OCI-LY1 (cell line): Measurements from ENCODE around the gene WWOX.

Experiments used
- H2AFZ ChIP-seq: fragments of 200-600 bp; sonication (generic), shearing (Covaris generic); 2 replicates; pipeline ENCODE4 v1.6.0; 2014; ENCODE audit warnings: antibody characterized with exemption, mild to moderate bottlenecking, low read length
- H3F3A ChIP-seq: fragments of 200-600 bp; sonication (generic), shearing (Covaris generic); 2 replicates; pipeline ENCODE4 v1.6.0; 2014; ENCODE audit warnings: mild to moderate bottlenecking, antibody characterized with exemption, low read length, moderate library complexity; ENCODE audit not compliant: insufficient read depth
- H3K27ac ChIP-seq: fragments of 200-600 bp; sonication (generic); 2 replicates; pipeline ENCODE4 v1.5.1; 2014; ENCODE audit warnings: low read length, mixed run types, mild to moderate bottlenecking, low read depth; ENCODE audit not compliant: poor library complexity, severe bottlenecking
- H3K27me3 ChIP-seq: fragments of 200-600 bp; sonication (generic); 2 replicates; pipeline ENCODE4 v1.6.0; 2014; ENCODE audit warnings: antibody characterized with exemption, mild to moderate bottlenecking, low read length, moderate library complexity; ENCODE audit not compliant: insufficient read depth
- H3K36me3 ChIP-seq: fragments of 200-600 bp; sonication (generic); 2 replicates; pipeline ENCODE4 v1.6.1; 2014; ENCODE audit warnings: mild to moderate bottlenecking, antibody characterized with exemption, low read length, moderate library complexity, mixed read lengths; ENCODE audit not compliant: insufficient read depth
- H3K4me1 ChIP-seq: fragments of 200-600 bp; sonication (generic); 2 replicates; pipeline ENCODE4 v1.5.1; 2014; ENCODE audit warnings: mild to moderate bottlenecking, low read length, moderate library complexity; ENCODE audit not compliant: insufficient read depth, severe bottlenecking
- H3K4me2 ChIP-seq: fragments of 200-600 bp; sonication (generic), shearing (Covaris generic); 2 replicates; pipeline ENCODE4 v1.6.1; 2014; ENCODE audit warnings: low read length
- H3K4me3 ChIP-seq: fragments of 200-600 bp; sonication (generic); 2 replicates; pipeline ENCODE4 v1.5.1; 2014; ENCODE audit warnings: low read length, low read depth, mild to moderate bottlenecking, mixed read lengths; ENCODE audit not compliant: poor library complexity, severe bottlenecking
- H3K79me2 ChIP-seq: fragments of 200-600 bp; shearing (Covaris generic); 2 replicates; pipeline ENCODE4 v1.6.1; 2016; ENCODE audit warnings: mixed run types, low read length, mixed read lengths; ENCODE audit not compliant: insufficient read depth
- H3K9ac ChIP-seq: fragments of 200-600 bp; sonication (generic), shearing (Covaris generic); 2 replicates; pipeline ENCODE4 v1.6.1; 2014; ENCODE audit warnings: mild to moderate bottlenecking, low read length, mixed read lengths
- H3K9me2 ChIP-seq: fragments of 200-600 bp; sonication (generic), shearing (Covaris generic); 2 replicates; pipeline ENCODE4 v1.6.1; 2014; ENCODE audit warnings: low read depth, mild to moderate bottlenecking, low read length, mixed read lengths
- H3K9me3 ChIP-seq: fragments of 200-600 bp; shearing (Covaris generic); 2 replicates; pipeline ENCODE4 v1.6.1; 2014; ENCODE audit warnings: low read length, mixed read lengths
- H4K20me1 ChIP-seq: fragments of 200-600 bp; sonication (generic), shearing (Covaris generic); 2 replicates; pipeline ENCODE4 v1.6.0; 2016; ENCODE audit warnings: mild to moderate bottlenecking, low read length; ENCODE audit not compliant: insufficient read depth
- CTCF ChIP-seq: fragments of 200-600 bp; sonication (generic), shearing (Covaris generic); IDR thresholded peaks from 2 replicates; pipeline ENCODE4 v1.5.1; 2017; ENCODE audit warnings: mild to moderate bottlenecking, antibody characterized with exemption, low read length, moderate library complexity, mixed read lengths
- EZH2 ChIP-seq: fragments of 200-600 bp; sonication (generic), shearing (Covaris generic); IDR thresholded peaks from 2 replicates; pipeline ENCODE4 v1.8.0; 2017; ENCODE audit warnings: borderline replicate concordance, mixed run types, mild to moderate bottlenecking, antibody characterized with exemption, low read length, moderate library complexity, mixed read lengths

WWOX gene

DNA sequence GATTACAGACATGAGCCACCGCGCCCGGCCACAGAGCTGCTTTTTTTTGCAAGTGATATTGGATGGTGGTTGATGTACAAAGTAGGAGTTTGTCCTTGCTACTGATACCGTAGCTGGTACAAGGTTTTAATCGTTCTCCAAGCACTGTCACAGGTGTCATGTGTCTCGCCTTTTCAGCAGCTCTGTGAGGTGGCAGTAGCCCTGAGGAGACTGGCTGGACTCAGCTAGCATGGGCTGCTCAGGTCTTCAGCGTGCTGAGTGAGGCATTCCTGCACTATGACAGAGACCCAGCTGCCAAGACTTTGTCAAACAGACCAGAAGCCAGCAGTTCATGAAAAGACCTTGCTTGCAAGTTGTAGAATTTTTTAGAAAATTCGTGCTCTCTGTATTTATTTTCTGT, 7.2 kb downstream of the WWOX start:
- H3K9ac ChIP-seq, result no peak overlapping the region
- no peaks in the 10 kb centered on the region for H4K20me1 ChIP-seq
- H3K4me3 ChIP-seq, result no peak overlapping the region
- no peaks in the 10 kb centered on the region for H3K27me3 ChIP-seq
- H2AFZ ChIP-seq, result no peak overlapping the region
- H3K9me2 ChIP-seq, result no peaks in the 10 kb centered on the region
- TF ChIP-seq CTCF, result no peak
- no peak for TF ChIP-seq EZH2
- H3K36me3 ChIP-seq, result peaks cover 3% of the 10 kb centered on the region; the same call in 1 of the 2 replicates
- H3K4me2 ChIP-seq, result no peak overlapping the region
- H3K79me2 ChIP-seq, result no peaks in the 10 kb centered on the region
- H3K4me1 ChIP-seq, result no peaks in the 10 kb centered on the region
- no peaks in the 10 kb centered on the region for H3F3A ChIP-seq
- H3K9me3 ChIP-seq, result no peaks in the 10 kb centered on the region
- no peak overlapping the region for H3K27ac ChIP-seq

DNA sequence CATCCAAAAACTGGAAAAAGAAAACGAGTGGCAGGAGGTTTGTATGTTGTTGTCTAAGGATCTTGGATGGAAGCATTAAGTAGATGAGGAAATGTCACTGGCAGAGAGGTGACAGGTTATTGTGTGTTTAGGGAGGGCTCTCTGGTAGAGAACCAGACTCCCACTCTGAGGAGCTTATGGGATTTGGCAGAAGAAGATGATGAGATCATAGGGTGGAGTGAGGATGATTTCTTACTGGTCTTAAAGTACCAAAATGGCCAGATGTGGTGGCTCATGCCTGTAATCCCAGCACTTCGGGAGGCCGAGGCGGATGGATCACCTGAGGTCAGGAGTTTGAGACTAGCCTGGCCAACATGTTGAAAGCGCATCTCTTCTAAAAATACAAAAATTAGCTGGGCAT, 9.0 kb downstream of the WWOX start:
- TF ChIP-seq EZH2 (no peak), CTCF (no peak)

DNA sequence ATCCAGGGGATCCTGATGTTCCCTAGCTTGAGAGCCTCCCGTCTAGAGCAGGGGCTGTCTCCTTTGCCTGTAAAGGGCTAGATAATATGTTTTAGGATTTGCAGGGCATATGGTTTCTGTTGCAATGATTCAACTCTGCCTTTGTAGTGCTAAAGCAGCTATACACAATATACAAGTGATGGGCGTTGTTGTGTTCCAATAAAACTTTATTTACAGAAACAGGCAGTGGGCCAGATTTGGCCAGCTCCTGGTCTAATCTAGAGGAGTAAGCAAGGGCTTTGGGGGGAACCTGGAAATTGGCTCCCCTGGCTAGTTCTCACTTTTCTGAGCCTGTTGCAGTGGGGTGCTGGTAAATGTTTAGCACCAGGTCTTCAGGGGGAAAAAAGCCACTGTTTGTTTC, 13.8 kb downstream of the WWOX start:
- H3K27me3 ChIP-seq, result no peaks in the 10 kb centered on the region
- no peak overlapping the region for H3K27ac ChIP-seq
- no peaks in the 10 kb centered on the region for H4K20me1 ChIP-seq
- TF ChIP-seq EZH2 (no peak), CTCF (no peak)
- H3K4me1 ChIP-seq, result no peaks in the 10 kb centered on the region
- H3K9me2 ChIP-seq, result no peaks in the 10 kb centered on the region
- H3K79me2 ChIP-seq, result no peaks in the 10 kb centered on the region
- no peak overlapping the region for H3K4me3 ChIP-seq
- no peak overlapping the region for H2AFZ ChIP-seq
- H3K9ac ChIP-seq, result no peak overlapping the region
- no peak overlapping the region for H3K4me2 ChIP-seq
- no peaks in the 10 kb centered on the region for H3F3A ChIP-seq
- H3K36me3 ChIP-seq, result peaks cover 19% of the 10 kb centered on the region
- no peaks in the 10 kb centered on the region for H3K9me3 ChIP-seq

More for the DNA sequence above, 9.0 kb downstream of the WWOX start:
- no peak overlapping the region for H3K4me3 ChIP-seq
- H4K20me1 ChIP-seq, result no peaks in the 10 kb centered on the region
- no peak overlapping the region for H3K27ac ChIP-seq
- no peaks in the 10 kb centered on the region for H3K9me2 ChIP-seq
- no peaks in the 10 kb centered on the region for H3K27me3 ChIP-seq
- H3K4me2 ChIP-seq, result no peak overlapping the region
- no peaks in the 10 kb centered on the region for H3K4me1 ChIP-seq
- H3K9me3 ChIP-seq, result no peaks in the 10 kb centered on the region
- no peak overlapping the region for H3K9ac ChIP-seq
- H2AFZ ChIP-seq, result no peak overlapping the region
- peaks cover 4% of the 10 kb centered on the region for H3K36me3 ChIP-seq
- no peaks in the 10 kb centered on the region for H3K79me2 ChIP-seq
- H3F3A ChIP-seq, result no peaks in the 10 kb centered on the region
